ENCODE measurements around the gene STATH. TPM values are rescaled to one million over a fixed set of nuclear protein-coding genes. Genes with fewer than 3 reads are reported as not detected.

STATH gene
- total and polyA plus RNA-seq, 9 of the 15 experiments (the other 6 are each of a cell fraction or from before 2014, with no cell fraction given) = not detected

DNA sequence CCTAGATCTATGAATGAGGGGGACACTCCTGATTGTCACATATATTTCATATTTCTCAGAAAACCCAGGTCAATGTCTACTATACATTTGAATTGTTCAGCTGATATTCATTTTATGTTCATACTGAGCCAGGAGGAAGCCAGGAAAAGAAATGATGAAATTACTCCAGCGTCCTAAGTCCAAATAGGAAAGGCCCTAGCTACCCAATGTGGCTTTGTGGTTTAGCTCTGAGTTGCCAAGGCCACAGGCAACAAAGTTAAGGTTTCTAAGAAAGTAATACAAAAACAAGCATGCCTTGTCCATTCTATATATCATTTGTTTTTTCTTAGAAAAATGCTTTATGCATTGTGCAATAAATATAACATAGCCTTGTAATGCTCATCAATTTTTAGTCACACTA lies 25.7 kb upstream of the STATH start:
- WGBS (ENCODE audit: insufficient coverage, low coverage, missing lambda C conversion rate) = 5% methylated on average over 1 of the region's 1 CpG
- TF ChIP-seq PRMT5 (CRISPR knock-in tag; IDR thresholded peaks at IDR 0.05) = no peak
- no peak for TF ChIP-seq MCM3 (IDR thresholded peaks at IDR 0.05)
- in situ Hi-C loops (cut with MboI) (no loop called here), intact Hi-C loops (cut with micrococcal nuclease) (no loop called here)
- H3K27ac ChIP-seq (ENCODE audit: extremely low read depth, low read depth, low read length) = no peak overlapping the region
- H3K4me3 ChIP-seq = no peak overlapping the region
- ATAC-seq (no peak), DNase-seq (ENCODE audit: extremely low read depth in 1 of 4, low spot score in 3 of 4) (no peak), FAIRE-seq (no peak)
- H3K9me1 ChIP-seq (ENCODE audit: control insufficient read depth, insufficient read depth, low read length) = no peaks in the 10 kb centered on the region
- H3K9me3 ChIP-seq (replicated peaks; ENCODE audit: control insufficient read depth, insufficient read depth, low read depth, low read length) = no peaks in the 10 kb centered on the region
- H3K36me3 ChIP-seq (ENCODE audit: control insufficient read depth, insufficient read depth, low read length) = no peaks in the 10 kb centered on the region
- H3K79me2 ChIP-seq (ENCODE audit: control insufficient read depth, insufficient read depth, low read length) = no peaks in the 10 kb centered on the region
- BruUV-seq (replicated peaks) = no TSS peak
- H4K20me1 ChIP-seq (replicated peaks; ENCODE audit: control insufficient read depth, insufficient read depth, low read length) = no peaks in the 10 kb centered on the region
- H3K4me1 ChIP-seq (replicated peaks in 1 of 2; ENCODE audit: control insufficient read depth in 2 of 2, insufficient read depth in 2 of 2, low read length in 2 of 2) = no peaks in the 10 kb centered on the region
- H3K27me3 ChIP-seq (ENCODE audit: control insufficient read depth in 2 of 2, insufficient read depth in 2 of 2, low read length in 2 of 2) = no peaks in the 10 kb centered on the region
- H2AFZ ChIP-seq (ENCODE audit: low read depth, low read length) = no peak overlapping the region
- H3K9ac ChIP-seq (ENCODE audit: insufficient read depth in 1 of 2, low read depth in 2 of 2, low read length in 2 of 2) = no peak overlapping the region
- ChIA-PET POLR2A (no interaction called here), CTCF (ENCODE audit: low intra/inter-chr PET ratio) (no interaction called here)
- H3K4me2 ChIP-seq (ENCODE audit: insufficient read depth, low read length) = no peak overlapping the region

- H3K36me3 ChIP-seq (ENCODE audit: control insufficient read depth, insufficient read depth, low read length) = no peaks in the 10 kb centered on the region
- no peak overlapping the region for H3K9ac ChIP-seq (ENCODE audit: insufficient read depth in 1 of 2, low read depth in 2 of 2, low read length in 2 of 2)
- TF ChIP-seq ZNF121 (CRISPR knock-in tag; conservative IDR thresholded peaks at IDR 0.05) (no peak), ZNF217 (CRISPR knock-in tag; IDR thresholded peaks at IDR 0.05) (no peak)
- H3K4me3 ChIP-seq = no peak overlapping the region
- BruUV-seq (replicated peaks) = no TSS peak
- H3K27ac ChIP-seq (ENCODE audit: extremely low read depth, low read depth, low read length) = no peak overlapping the region
- FAIRE-seq (no peak), DNase-seq (ENCODE audit: extremely low read depth in 1 of 4, low spot score in 3 of 4) (no peak), ATAC-seq (no peak)
- CTCF ChIA-PET (ENCODE audit: low intra/inter-chr PET ratio) = no interaction called here
- intact Hi-C loops (cut with micrococcal nuclease) = no loop called here
- H3K4me2 ChIP-seq (ENCODE audit: insufficient read depth, low read length) = no peak overlapping the region
- in situ Hi-C loops (cut with MboI) = no loop called here
- H2AFZ ChIP-seq (ENCODE audit: low read depth, low read length) = no peak overlapping the region
- 0% methylated on average over 1 of the region's 1 CpG for WGBS (ENCODE audit: insufficient coverage, low coverage, missing lambda C conversion rate)
- POLR2A ChIA-PET = no interaction called here
- no peaks in the 10 kb centered on the region for H3K9me3 ChIP-seq (replicated peaks; ENCODE audit: control insufficient read depth, insufficient read depth, low read depth, low read length)
- H3K9me1 ChIP-seq (ENCODE audit: control insufficient read depth, insufficient read depth, low read length) = no peaks in the 10 kb centered on the region
- H4K20me1 ChIP-seq (replicated peaks; ENCODE audit: control insufficient read depth, insufficient read depth, low read length) = no peaks in the 10 kb centered on the region
- H3K79me2 ChIP-seq (ENCODE audit: control insufficient read depth, insufficient read depth, low read length) = no peaks in the 10 kb centered on the region
- no peaks in the 10 kb centered on the region for H3K4me1 ChIP-seq (replicated peaks in 1 of 2; ENCODE audit: control insufficient read depth in 2 of 2, insufficient read depth in 2 of 2, low read length in 2 of 2)
- no peaks in the 10 kb centered on the region for H3K27me3 ChIP-seq (ENCODE audit: control insufficient read depth in 2 of 2, insufficient read depth in 2 of 2, low read length in 2 of 2)
These were observed 21.1 kb upstream of the STATH start for GRCh38 chr4:69974631-69975030.

All from K562 (cell line).